GM19468 (cell line): ENCODE results near the gene EPG5.
"Not testable (repeated sequence)": the region's sequence is repeated elsewhere in the genome, so short reads cannot be mapped to it uniquely, and the experiment has no call there.

Experiments
- ATAC-seq: cut with Tn5 transposase; IDR thresholded peaks from one replicate; pipeline ENCODE4 v1.9.1; 2021; ENCODE audit warnings: mild to moderate bottlenecking, moderate library complexity, moderate number of reproducible peaks; ENCODE audit not compliant: unreplicated experiment; ENCODE audit errors: extremely low read depth

EPG5 gene

DNA sequence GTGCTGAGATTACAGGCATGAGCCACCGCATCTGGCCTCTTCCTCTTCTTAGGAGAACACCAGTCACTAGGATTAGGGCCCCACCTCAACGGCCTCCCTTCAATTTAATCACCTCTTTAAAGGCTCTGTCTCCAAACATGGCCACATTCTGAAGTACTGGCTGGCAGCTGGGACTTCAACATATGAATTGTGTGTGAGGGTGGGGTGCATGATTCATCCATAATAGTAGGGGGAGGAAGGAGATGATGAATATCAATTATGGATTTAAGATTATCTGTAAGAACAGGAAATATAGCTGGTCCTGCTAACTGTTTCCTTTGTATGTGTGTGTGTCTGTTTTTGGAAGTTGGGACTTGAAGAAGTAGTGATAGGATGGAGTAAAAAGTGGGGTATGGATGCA, 14.7 kb upstream of the EPG5 start:
- no peak for ATAC-seq

DNA sequence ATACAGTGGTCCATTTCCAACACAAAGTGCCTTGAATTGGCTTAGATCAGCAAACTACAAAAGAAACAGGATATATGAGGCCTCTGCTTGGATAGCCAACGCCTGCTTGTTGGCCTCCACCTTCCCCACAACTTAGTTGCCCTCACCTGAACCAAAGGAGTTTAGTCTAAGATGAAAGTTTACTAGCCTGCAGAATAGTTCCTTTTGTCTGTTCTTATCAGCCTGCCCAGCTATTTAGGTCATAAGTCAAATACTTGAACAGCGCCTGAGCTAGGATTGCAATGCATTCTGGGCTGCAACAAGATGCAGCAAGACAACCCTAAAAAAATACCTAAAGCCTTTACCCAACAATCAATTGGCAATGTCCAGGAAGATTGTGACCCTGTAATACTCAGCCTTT, 13.1 kb upstream of the EPG5 start:
- ATAC-seq: no peak

DNA sequence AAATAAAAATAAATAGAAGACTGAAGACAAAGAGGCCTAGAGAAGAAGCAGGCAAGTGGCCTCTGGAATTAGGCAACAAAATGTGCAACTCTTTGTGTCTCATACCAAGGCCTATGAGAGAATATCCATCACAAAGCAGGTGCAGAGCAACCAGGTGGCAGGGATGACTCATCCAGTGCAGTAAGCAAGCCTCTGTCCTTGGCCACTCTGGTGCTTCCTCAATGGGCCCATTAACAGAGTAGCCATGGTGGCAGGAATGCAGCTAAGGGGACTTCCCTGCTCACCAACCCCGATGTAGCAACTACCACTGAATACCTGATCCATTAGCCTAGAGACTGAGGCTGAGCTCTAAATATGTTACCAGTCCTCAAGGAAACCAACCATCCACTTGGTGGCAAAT, 11.0 kb upstream of the EPG5 start:
- no peak for ATAC-seq

DNA sequence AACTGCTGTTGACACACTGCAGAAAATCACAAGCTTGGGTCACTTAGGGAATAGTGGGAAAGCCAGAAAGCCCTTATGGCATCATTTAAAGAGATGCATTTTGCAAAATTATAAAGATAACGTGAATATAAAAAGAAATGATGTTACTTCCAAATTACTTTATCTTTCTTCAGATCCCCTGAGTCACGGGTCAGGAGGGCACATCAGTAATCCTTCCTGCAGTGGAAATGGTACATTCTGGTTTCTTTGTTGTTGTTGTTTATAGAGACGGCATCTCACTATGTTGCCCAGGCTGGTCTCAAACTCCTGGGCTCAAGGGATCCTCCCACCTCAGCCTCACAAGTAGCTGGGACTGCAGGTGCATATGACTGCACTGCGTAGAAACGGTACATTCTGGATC, 9.8 kb upstream of the EPG5 start:
- no peak for ATAC-seq

DNA sequence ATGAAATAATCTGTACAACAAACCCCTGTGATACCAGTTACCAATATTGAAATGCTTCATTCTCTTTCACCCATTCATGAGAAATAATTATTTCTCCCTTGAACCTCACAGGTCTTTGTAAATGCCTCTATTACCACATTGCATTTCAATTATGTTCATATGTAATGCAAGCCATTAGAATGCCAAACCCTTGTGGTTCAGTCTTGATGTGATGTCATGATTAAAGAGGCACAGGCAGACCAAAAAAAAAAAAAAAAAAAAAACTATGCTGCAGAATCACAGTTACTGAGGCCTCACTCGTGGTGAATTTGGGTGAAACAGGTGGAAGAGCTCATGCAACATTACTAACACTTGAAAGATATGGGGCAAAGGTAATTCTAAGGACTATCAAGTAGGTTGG, 9.4 kb upstream of the EPG5 start:
- no peak for ATAC-seq

DNA sequence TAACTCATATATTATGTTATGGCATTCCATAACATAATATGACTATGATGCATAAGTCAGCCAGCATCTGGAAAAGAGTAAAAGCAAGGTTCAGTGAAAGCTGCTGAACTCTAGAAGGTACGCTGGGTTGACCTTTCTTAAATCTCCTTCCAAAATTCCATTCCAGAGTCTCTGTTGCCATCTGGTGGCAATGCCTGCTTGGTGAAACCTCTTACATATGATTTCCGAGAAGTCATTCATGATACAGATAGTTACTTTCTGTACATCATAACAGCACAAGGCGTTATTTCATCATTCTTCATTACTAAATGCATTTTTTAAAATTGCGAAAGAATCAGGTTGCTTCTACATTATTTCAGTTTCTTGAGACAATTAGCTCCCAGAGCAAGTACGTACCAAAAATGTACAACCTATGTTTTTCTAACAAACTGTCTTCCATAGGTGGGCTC, 7.0 kb upstream of the EPG5 start:
- ATAC-seq: no peak

DNA sequence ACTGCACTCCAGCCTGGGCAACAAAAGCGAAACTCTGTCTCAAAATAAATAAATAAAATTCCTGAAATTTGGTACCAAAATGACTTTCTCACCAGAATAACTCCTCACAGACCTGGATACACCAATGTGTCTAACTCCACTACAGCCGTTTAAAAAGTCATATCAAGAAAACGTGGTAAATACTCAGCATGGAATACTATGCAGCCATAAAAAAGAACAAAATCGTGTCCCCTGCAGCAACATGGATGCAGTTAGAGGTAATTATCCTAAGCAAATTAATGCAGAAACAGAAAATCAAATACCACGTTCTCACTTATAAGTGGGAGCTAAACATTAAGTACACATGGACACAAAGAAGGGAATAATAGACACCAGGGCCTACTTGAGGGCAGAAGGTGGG, 2.2 kb downstream of the EPG5 start:
- ATAC-seq: not testable (repeated sequence)

DNA sequence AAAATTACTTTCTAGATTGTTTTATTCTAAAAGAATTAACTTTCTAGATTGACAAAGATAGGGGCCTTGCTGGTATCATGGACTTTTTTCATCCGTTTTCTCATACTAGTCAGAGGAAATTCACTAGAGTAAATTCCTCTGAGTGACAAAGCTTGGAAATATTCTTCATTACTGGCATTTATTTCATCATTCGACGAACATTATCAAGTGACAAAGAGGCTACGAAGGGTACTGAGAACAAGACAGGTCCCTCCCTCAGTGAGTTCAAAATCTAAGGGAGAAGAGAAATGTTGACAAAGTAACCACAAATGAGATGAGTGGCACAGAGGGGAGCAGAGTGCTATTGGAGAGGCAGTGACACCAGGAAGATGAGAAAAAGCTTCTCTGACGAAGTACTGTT, 4.3 kb downstream of the EPG5 start:
- no peak for ATAC-seq

DNA sequence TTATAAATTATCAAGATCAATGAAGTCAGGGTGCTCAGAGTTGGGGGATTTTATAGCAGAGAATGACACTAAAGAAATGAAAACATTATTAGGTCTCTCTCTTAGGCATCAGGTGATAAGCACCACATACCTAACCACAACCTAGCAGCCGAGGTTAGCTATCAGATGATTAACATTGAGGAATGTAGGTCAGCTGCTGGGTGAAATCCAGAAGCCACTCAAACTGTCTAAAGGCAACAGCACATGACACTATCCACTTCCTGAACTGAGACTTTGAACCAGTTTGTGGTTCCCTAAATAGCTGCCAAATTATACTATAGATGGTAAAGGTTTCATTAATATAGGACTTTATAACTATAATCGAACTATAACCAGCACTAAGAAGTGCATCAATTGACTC, 4.7 kb downstream of the EPG5 start:
- no peak for ATAC-seq

DNA sequence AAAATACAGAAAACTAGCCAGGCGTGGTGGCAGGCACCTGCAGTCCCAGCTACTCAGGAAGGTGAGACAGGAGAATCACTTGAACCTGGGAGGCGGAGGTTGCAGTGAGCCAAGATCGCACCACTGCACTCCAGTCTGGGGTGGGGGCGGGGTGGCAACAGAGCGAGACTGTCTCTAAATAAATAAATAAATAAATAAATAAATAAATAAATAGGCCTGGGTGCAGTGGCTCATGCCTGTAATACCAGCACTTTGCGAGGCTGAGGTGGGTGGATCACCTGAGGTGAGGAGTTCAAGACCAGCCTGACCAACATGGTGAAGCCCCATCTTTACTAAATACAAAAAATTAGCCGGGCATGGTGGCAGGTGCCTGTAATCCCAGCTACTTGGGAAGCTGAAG, 7.6 kb downstream of the EPG5 start:
- ATAC-seq: not testable (repeated sequence)

DNA sequence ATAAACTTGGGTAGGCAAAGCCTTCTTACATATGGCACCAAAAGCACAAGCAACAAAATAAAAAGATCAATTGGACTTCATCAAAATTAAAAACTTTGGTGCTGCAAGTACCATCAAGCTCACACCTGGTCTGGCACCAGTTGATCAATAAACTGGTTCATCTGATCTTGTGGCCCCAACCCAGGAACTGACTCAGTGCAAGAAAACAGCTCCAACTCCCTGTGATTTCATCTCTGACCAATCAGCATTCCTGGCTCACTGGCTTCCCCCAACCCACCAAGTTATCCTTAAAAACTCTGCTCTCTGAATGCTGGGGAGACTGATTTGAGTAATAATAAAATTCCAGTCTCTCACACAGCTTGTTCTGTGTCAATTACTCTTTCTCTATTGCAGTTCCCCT, 8.4 kb downstream of the EPG5 start:
- no peak for ATAC-seq

DNA sequence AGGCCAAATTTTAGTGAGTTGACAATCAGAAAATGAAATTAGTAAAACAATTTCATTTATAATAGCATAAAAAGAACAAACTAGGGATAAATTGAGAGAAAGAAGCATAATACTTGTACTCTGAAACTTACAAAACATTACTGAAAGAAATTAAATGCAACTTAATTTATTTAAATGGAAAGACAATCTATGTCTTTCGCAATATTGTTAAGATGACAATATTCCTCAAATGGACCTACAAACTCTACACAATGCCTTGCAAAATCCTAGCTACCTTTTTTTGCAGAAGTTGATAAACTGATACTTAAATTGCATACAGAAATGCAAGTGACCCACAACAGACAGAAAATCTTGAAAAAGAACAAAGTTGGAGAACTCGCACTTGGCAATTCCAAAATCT, 9.1 kb downstream of the EPG5 start:
- no peak for ATAC-seq

DNA sequence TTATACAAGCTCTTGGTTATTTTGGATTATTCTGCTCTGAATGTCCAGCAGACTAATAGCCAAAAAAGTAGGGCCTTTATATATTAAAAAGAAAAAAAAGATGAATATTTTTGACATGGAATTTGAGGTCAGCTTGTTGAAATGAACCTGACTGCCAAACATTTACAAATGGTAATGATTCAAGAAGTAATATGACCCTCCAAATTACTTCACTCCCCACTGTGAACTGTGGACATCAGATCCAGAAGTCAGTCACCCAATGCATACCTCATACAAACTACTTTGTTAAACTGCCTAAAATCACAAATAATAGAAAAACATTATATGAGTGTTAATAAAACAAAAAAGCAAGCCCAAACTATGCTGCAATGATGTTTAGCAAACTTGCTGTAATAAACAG, 10.0 kb downstream of the EPG5 start:
- no peak for ATAC-seq

DNA sequence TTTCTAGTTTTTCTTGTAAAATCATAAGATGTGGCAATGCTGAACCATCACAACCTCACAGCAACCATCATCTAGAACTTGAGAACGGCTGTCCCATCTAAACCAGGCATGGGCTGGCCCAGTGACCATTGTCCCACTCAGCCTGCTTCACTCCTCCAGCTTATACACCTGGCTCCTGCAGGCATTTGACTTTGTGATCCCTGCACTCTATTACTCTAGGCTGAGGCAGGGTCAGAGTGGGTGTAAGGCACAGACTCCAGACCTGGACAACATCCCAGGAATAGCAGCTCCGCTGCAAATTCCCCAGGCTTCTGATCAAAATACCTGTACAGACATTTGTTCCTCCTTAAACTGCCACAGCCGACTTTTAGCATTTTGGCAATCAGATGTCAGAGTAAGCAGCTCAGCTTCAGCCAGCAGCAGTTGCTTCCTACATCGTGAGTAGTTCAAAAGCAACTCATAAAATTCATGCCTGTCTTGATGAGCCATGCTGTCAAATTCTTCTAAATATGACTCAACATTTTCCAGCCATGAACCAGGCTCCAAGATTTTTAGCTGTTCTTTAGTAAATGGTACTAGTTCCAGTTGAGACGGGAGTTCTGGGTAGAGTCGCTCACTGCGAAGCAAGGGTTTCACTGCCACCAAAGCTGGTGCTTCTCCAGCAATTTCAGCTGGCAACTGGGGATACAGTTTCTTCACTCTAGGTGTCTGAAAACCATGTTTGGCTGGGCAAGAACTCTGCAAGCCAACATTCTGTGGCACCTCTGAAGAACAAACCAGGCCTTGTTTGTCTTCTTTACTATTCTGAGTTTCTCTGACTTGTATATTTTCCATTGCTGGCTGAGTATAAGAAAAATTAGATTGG, 12.8 kb downstream of the EPG5 start:
- ATAC-seq: no peak

DNA sequence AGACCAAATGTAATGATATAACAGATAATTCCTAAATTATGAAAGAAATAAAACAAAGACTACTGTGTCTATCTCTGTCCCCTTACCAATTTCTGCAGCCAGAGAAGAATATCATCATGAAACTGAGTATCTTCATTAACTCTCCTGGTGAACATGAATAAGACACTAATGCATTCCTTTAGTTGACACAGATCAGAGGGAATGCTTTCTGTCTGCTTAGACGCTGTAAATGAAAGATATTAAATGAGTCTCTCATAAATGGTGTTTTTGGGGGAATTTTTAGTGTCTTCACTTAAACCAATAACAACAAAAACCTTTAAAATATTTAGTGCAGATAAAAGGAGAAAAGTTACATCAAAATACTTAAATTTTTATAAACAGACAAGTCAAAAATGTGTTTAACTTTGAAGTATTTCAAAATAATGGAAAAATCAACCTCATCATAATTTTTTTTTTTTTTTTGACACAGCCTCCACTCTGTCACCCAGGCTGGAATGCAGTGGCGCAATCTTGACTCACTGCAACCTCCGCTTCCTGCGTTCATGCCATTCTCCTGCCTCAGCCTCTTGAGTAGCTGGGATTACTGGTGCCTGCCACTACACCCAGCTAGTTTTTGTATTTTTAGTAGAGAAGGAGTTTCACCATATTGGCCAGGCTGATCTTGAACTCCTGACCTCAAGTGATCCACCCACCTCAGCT, 16.0 kb downstream of the EPG5 start:
- ATAC-seq: no peak

DNA sequence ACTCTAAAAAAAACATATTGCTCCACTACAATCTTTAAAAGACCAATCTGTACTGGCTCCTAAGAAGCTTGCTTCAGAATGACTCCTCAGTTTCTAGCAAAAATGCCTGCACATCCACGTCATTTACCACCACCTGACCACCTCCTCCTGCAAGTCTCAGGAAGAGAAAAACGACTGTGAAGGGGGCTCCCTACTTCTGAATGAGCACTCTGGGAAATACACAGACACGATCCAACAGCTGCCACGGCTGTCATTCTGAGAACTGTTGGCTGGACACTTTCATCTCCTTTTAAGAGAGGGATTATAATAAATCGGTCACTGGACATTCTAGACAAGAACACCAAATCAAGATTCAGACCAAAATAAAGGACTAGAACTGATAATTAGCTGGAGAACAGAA, 21.5 kb downstream of the EPG5 start:
- no peak for ATAC-seq

DNA sequence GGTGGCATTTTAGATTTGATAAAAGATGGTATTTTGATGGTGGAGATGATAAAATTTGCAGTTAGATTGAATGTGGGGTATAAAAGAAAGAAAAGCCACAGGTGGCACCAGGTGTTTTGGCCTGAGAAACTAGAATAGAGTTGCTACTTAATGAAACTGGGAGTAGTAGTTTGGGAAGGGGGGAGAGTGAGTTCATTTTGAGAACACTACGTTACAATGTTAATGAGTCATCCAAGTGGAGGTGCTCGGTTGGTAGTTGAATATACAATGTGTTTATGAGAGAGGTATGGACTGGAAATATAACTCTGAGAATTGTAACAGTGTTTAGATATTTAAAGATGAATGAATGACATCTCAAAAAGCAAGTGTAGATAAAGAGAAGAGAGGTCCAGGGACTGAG, 26.4 kb downstream of the EPG5 start:
- ATAC-seq: no peak

DNA sequence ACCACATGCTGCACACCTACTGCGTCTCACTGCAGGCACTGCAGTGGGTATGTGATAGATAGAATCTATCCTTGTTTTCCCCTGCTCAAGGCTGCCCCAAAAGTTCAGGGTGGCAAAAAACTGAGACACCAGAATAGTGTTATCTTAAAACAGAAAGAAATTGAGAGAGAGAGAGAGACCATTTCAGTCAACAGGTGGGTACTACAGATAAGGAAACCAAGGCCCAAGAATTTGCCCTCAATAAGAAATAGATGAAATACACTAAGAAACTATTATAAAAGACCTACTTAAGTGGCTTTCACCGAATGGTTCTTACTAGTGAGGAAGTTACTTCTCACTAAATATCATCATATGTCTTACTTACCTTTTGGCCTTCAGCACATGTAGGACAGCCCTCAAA, 27.9 kb downstream of the EPG5 start:
- no peak for ATAC-seq

DNA sequence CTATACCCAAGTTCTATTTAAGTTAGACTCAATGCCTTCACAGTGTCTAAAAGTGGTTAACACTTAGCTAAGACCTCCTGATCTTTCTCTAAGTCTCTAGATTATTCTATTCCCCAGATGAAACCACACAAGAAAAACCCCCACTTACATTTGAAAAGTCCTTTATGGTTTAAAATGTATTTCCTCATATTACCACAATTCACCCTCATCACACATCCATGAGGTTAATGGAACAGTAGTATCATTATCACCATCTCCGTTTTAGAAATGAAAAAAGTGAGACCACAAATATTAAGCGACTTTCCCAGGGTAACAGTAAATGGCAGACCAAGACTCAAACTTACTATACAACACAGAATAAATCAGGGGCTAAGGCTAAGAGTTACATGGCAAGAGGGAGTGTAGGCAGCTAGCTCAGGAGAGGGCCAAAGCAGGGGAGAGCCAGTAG, 28.6 kb downstream of the EPG5 start:
- ATAC-seq: no peak

DNA sequence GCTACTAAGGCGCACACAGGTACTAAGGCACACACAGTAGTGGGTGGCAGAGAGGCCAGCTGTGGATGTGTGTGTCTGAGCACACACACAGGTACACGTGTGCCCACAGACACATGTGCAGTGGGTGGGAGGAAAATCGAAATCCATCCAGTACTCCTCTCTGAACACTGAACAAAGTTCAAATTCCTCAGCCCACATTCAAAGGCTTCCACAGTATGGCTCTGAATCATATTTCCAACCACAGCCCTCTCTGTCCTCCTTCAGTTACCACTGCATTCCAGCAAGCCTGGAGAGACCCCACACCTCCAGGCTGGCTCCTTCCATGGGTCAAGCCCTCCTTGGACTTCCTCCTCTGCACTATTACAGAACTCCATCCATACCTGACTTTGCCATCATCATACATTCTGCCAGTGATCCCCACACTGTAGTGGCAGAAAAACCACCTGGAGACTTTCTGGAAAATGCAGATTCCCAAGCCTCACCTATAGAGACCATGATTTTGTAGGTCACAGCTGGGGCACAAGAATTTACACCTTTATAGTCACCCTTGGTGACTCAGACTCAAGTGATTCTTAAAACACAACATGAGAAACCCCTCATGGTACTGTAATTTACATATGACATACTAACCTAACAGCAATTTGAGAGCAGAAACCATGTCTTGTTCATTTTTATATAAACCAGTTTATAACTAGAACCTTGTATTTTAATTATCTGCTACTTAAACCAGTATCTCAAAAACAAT, 31.4 kb downstream of the EPG5 start:
- ATAC-seq: no peak

DNA sequence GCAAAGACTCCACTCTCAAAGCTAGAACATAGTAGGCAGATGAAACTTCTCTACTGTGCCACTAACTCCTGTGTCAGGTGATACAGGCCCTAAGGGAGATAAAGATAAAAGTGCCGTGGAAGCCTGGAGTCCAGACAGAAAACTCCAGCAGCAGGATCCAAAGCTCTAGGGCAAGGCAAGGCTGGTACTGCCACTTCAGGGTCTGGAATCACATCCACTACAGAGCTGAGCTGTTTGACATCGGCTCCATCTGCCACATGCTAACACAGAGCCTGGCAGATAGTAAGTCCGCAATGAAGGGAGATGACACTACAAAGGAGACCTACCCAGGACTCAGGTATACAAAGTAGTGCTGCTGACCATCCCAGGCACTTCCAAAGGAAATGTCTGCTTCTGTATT, 34.4 kb downstream of the EPG5 start:
- no peak for ATAC-seq
